GM23338 (cell line): ENCODE data around the gene SUGCT. TPM values are rescaled to one million over a fixed set of nuclear protein-coding genes. Genes with fewer than 3 reads are reported as not detected.

Experiments
- ATAC-seq: fragments of 200-7000 bp; cut with Tn5 transposase; 3 replicates; pipeline ENCODE4 v1.9.1; 2020
- DNase-seq: peaks from one replicate; pipeline ENCODE4 v3.0.0-alpha.2; 2015; ENCODE audit warnings: low spot score
- H2AFZ ChIP-seq: fragments of 200-600 bp; sonication (generic); 2 replicates; pipeline ENCODE4 v1.8.0; 2016; ENCODE audit warnings: antibody characterized with exemption, mild to moderate bottlenecking, moderate library complexity
- H3F3A ChIP-seq: fragments of 200-600 bp; sonication (generic); replicated peaks from 2 replicates; pipeline ENCODE4 v1.8.0; 2017; ENCODE audit warnings: antibody characterized with exemption, mixed run types, low read depth
- H3K27ac ChIP-seq: fragments of 200-600 bp; sonication (generic); 2 replicates; pipeline ENCODE4 v1.6.1; 2016; ENCODE audit warnings: low read depth
- H3K27me3 ChIP-seq: fragments of 200-600 bp; sonication (generic); 2 replicates; pipeline ENCODE4 v1.8.0; 2016; ENCODE audit warnings: mild to moderate bottlenecking, mixed run types, moderate library complexity; ENCODE audit not compliant: insufficient read depth
- H3K36me3 ChIP-seq: fragments of 200-600 bp; sonication (generic); 2 replicates; pipeline ENCODE4 v1.8.0; 2016; ENCODE audit warnings: mild to moderate bottlenecking; ENCODE audit not compliant: insufficient read depth
- H3K4me1 ChIP-seq: fragments of 200-600 bp; sonication (generic); 2 replicates; pipeline ENCODE4 v1.8.0; 2016; ENCODE audit warnings: mild to moderate bottlenecking, moderate library complexity; ENCODE audit not compliant: insufficient read depth
- H3K4me2 ChIP-seq: fragments of 200-600 bp; sonication (generic); 2 replicates; pipeline ENCODE4 v1.7.1; 2017; ENCODE audit warnings: mixed run types
- H3K4me3 ChIP-seq: fragments of 200-600 bp; sonication (generic); 2 replicates; pipeline ENCODE4 v1.6.1; 2016; ENCODE audit warnings: mixed run types
- H3K79me2 ChIP-seq: fragments of 200-600 bp; sonication (generic); replicated peaks from 2 replicates; pipeline ENCODE4 v1.8.0; 2017; ENCODE audit warnings: mild to moderate bottlenecking; ENCODE audit not compliant: insufficient read depth
- H3K9me2 ChIP-seq: fragments of 200-600 bp; sonication (generic); 2 replicates; pipeline ENCODE4 v1.8.0; 2017; ENCODE audit not compliant: insufficient read depth
- H4K20me1 ChIP-seq: fragments of 200-600 bp; sonication (generic); replicated peaks from 2 replicates; pipeline ENCODE4 v1.8.0; 2017; ENCODE audit warnings: mild to moderate bottlenecking; ENCODE audit not compliant: insufficient read depth
- H3K27ac Mint-ChIP-seq: 2 replicates; pipeline ENCODE4 v1.8.0; 2020; ENCODE audit warnings: inconsistent platforms, mild to moderate bottlenecking, moderate library complexity, mixed read lengths
- H3K27me3 Mint-ChIP-seq: 3 replicates; pipeline ENCODE4 v1.8.0; 2022; ENCODE audit warnings: low read depth, mild to moderate bottlenecking, moderate library complexity, mixed read lengths, inconsistent platforms; ENCODE audit not compliant: insufficient read depth, poor library complexity
- H3K36me3 Mint-ChIP-seq: 3 replicates; pipeline ENCODE4 v1.8.0; 2021; ENCODE audit warnings: low read depth, mild to moderate bottlenecking, inconsistent platforms, moderate library complexity, mixed read lengths
- H3K4me1 Mint-ChIP-seq: 3 replicates; pipeline ENCODE4 v1.8.0; 2020; ENCODE audit warnings: mild to moderate bottlenecking, inconsistent platforms, mixed read lengths
- H3K4me3 Mint-ChIP-seq: 3 replicates; pipeline ENCODE4 v1.8.0; 2021; ENCODE audit warnings: moderate library complexity, mild to moderate bottlenecking, inconsistent platforms, mixed read lengths
- H3K9me3 Mint-ChIP-seq: 3 replicates; pipeline ENCODE4 v1.8.0; 2020; ENCODE audit warnings: moderate library complexity, mild to moderate bottlenecking, inconsistent platforms, mixed read lengths
- CREB1 ChIP-seq: fragments of 250-450 bp; sonication (Bioruptor Pico); IDR thresholded peaks from 2 replicates; pipeline ENCODE4 v1.5.0; 2020; ENCODE audit warnings: low read depth, mild to moderate bottlenecking, moderate library complexity
- CTCF ChIP-seq, 2 experiments: fragments of 200-600 bp in 1 of 2; sonication (generic) in 1 of 2; conservative IDR thresholded peaks; 2 replicates each; pipeline versions ENCODE4 v1.5.1 to v1.6.1; 2016 to 2017; ENCODE audit warnings: antibody characterized with exemption in 2 of 2, low read depth in 2 of 2, mild to moderate bottlenecking in 2 of 2, moderate library complexity in 1 of 2
- ETS1 ChIP-seq: IDR thresholded peaks from 2 replicates; pipeline ENCODE4 v1.6.1; 2016; ENCODE audit warnings: antibody characterized with exemption
- EZH2 ChIP-seq: fragments of 200-600 bp; sonication (generic); IDR thresholded peaks from one replicate; pipeline ENCODE4 v1.8.0; 2017; ENCODE audit warnings: antibody characterized with exemption, mild to moderate bottlenecking, low read depth; ENCODE audit not compliant: unreplicated experiment
- EZH2phosphoT487 ChIP-seq: fragments of 200-600 bp; sonication (generic); IDR thresholded peaks from one replicate; pipeline ENCODE4 v1.8.1; 2018; ENCODE audit warnings: antibody characterized with exemption; ENCODE audit not compliant: unreplicated experiment
- NANOG ChIP-seq: IDR thresholded peaks from 2 replicates; pipeline ENCODE4 v1.6.1; 2016; ENCODE audit warnings: antibody characterized with exemption, borderline replicate concordance
- POLR2AphosphoS5 ChIP-seq: IDR thresholded peaks from 2 replicates; pipeline ENCODE4 v1.6.1; 2016; ENCODE audit warnings: antibody characterized with exemption, low read depth
- REST ChIP-seq: IDR thresholded peaks from one replicate; pipeline ENCODE4 v1.6.1; 2018; ENCODE audit warnings: antibody characterized with exemption; ENCODE audit not compliant: unreplicated experiment
- STAT1 ChIP-seq: IDR thresholded peaks from one replicate; pipeline ENCODE4 v1.6.1; 2016; ENCODE audit warnings: antibody characterized with exemption; ENCODE audit not compliant: unreplicated experiment
- ZNF114 ChIP-seq: fragments of 250-450 bp; sonication (Bioruptor Pico); IDR thresholded peaks from 2 replicates; pipeline ENCODE4 v1.5.0; 2020; ENCODE audit warnings: mild to moderate bottlenecking, moderate library complexity
- polyA plus RNA-seq: library from polyadenylated mRNA; unstranded; fragments of >200 nt; fragmentation: Nextera tagmentation; extraction: Ambion mirVana; gene quantifications from 2 replicates; pipeline ENCODE4 v1.2.1, GENCODE V29; 2016
- total RNA-seq: library from RNA; depleted of rRNA; stranded (reverse); fragments of >200 nt; shearing (Covaris generic); gene quantifications from 2 replicates; pipeline ENCODE4 v1.2.3, GENCODE V29; 2014
- TF ChIP-seq, protein P1 (sequence below): fragments of 250-450 bp; sonication (Bioruptor Pico); IDR thresholded peaks from 2 replicates; pipeline ENCODE4 v1.5.0; 2020; ENCODE audit warnings: mild to moderate bottlenecking, moderate library complexity

Gene SUGCT
- total and polyA plus RNA-seq, 2 experiments from 2014 or later: 4.2 to 5.6 TPM

- ATAC-seq (no peak), DNase-seq (no peak)
- no peaks in the 10 kb centered on the region for H3K9me3 Mint-ChIP-seq
- no peak for TF ChIP-seq CREB1
- no peak for TF ChIP-seq EZH2
- TF ChIP-seq POLR2AphosphoS5: no peak
- no peak for TF ChIP-seq STAT1
- no peak for TF ChIP-seq CTCF (conservative IDR thresholded peaks at IDR 0.05; ENCODE audit: low read depth in 2 of 2)
- no peak for TF ChIP-seq ETS1
- TF ChIP-seq ZNF114: no peak
- TF ChIP-seq EZH2phosphoT487: no peak
- TF ChIP-seq REST: no peak
- no peak for TF ChIP-seq NANOG
- TF ChIP-seq, protein P1, sequence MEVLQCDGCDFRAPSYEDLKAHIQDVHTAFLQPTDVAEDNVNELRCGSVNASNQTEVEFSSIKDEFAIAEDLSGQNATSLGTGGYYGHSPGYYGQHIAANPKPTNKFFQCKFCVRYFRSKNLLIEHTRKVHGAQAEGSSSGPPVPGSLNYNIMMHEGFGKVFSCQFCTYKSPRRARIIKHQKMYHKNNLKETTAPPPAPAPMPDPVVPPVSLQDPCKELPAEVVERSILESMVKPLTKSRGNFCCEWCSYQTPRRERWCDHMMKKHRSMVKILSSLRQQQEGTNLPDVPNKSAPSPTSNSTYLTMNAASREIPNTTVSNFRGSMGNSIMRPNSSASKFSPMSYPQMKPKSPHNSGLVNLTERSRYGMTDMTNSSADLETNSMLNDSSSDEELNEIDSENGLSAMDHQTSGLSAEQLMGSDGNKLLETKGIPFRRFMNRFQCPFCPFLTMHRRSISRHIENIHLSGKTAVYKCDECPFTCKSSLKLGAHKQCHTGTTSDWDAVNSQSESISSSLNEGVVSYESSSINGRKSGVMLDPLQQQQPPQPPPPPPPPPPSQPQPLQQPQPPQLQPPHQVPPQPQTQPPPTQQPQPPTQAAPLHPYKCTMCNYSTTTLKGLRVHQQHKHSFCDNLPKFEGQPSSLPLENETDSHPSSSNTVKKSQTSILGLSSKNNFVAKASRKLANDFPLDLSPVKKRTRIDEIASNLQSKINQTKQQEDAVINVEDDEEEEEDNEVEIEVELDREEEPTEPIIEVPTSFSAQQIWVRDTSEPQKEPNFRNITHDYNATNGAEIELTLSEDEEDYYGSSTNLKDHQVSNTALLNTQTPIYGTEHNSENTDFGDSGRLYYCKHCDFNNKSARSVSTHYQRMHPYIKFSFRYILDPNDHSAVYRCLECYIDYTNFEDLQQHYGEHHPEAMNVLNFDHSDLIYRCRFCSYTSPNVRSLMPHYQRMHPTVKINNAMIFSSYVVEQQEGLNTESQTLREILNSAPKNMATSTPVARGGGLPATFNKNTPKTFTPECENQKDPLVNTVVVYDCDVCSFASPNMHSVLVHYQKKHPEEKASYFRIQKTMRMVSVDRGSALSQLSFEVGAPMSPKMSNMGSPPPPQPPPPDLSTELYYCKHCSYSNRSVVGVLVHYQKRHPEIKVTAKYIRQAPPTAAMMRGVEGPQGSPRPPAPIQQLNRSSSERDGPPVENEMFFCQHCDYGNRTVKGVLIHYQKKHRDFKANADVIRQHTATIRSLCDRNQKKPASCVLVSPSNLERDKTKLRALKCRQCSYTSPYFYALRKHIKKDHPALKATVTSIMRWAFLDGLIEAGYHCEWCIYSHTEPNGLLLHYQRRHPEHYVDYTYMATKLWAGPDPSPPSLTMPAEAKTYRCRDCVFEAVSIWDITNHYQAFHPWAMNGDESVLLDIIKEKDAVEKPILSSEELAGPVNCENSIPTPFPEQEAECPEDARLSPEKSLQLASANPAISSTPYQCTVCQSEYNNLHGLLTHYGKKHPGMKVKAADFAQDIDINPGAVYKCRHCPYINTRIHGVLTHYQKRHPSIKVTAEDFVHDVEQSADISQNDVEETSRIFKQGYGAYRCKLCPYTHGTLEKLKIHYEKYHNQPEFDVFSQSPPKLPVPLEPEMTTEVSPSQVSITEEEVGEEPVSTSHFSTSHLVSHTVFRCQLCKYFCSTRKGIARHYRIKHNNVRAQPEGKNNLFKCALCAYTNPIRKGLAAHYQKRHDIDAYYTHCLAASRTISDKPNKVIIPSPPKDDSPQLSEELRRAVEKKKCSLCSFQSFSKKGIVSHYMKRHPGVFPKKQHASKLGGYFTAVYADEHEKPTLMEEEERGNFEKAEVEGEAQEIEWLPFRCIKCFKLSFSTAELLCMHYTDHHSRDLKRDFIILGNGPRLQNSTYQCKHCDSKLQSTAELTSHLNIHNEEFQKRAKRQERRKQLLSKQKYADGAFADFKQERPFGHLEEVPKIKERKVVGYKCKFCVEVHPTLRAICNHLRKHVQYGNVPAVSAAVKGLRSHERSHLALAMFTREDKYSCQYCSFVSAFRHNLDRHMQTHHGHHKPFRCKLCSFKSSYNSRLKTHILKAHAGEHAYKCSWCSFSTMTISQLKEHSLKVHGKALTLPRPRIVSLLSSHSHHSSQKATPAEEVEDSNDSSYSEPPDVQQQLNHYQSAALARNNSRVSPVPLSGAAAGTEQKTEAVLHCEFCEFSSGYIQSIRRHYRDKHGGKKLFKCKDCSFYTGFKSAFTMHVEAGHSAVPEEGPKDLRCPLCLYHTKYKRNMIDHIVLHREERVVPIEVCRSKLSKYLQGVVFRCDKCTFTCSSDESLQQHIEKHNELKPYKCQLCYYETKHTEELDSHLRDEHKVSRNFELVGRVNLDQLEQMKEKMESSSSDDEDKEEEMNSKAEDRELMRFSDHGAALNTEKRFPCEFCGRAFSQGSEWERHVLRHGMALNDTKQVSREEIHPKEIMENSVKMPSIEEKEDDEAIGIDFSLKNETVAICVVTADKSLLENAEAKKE (CRISPR knock-in tag): no peak
- Histone ChIP-seq H3F3A (no peaks in the 10 kb centered on the region), H3K9me2 (no peaks in the 10 kb centered on the region), H3K79me2 (no peaks in the 10 kb centered on the region), H3K27me3 (no peaks in the 10 kb centered on the region), H4K20me1 (no peaks in the 10 kb centered on the region), H3K36me3 (no peaks in the 10 kb centered on the region), H3K4me1 (peaks cover 4% of the 10 kb centered on the region; the same call in 1 of the 2 replicates), H3K27ac (no peak overlapping the region), H3K4me3 (no peak overlapping the region), H2AFZ (no peak overlapping the region), H3K4me2 (no peak overlapping the region)
- no peaks in the 10 kb centered on the region for H3K36me3 Mint-ChIP-seq
- H3K4me1 Mint-ChIP-seq: peaks cover 15% of the 10 kb centered on the region
- no peaks in the 10 kb centered on the region for H3K27me3 Mint-ChIP-seq
- H3K27ac Mint-ChIP-seq: no peak overlapping the region; the same call in 1 of the 2 replicates
- no peak overlapping the region for H3K4me3 Mint-ChIP-seq
These were observed 165.4 kb downstream of the SUGCT start for GRCh38 chr7:40300146-40300670.
